Colonic mucosa (tissue), 4 donors: ENCODE results near the gene SLC49A3. TPM values are rescaled to one million over a fixed set of nuclear protein-coding genes. Genes with fewer than 3 reads are reported as not detected.

Experiments used
- DNase-seq: peaks from one replicate; pipeline ENCODE4 v3.0.0-alpha.2; 2020
- H3K27ac ChIP-seq: fragments of 200-600 bp; one replicate; pipeline ENCODE4 v1.8.0; 2021
- H3K27me3 ChIP-seq: fragments of 200-600 bp; one replicate; pipeline ENCODE4 v1.8.0; 2021
- H3K36me3 ChIP-seq: fragments of 200-600 bp; one replicate; pipeline ENCODE4 v1.8.0; 2021
- H3K4me1 ChIP-seq: fragments of 200-600 bp; one replicate; pipeline ENCODE4 v1.8.0; 2021; ENCODE audit warnings: mild to moderate bottlenecking
- H3K4me3 ChIP-seq: fragments of 200-600 bp; one replicate; pipeline ENCODE4 v1.8.0; 2021
- H3K9ac ChIP-seq, 2 donors: one replicate each; pipeline ENCODE4 v1.7.0; 2013; ENCODE audit warnings: control low read depth in 2 of 2, low read depth in 2 of 2, low read length in 2 of 2
- H3K9me3 ChIP-seq: fragments of 200-600 bp; one replicate; pipeline ENCODE4 v1.8.0; 2021
- CTCF ChIP-seq: fragments of 200-600 bp; IDR thresholded peaks from one replicate; pipeline ENCODE4 v1.8.0; 2022; ENCODE audit warnings: antibody characterized with exemption, mild to moderate bottlenecking
- intact Hi-C: fragments of 100-400 bp; cut with DNase I; formaldehyde crosslinking; loops from one replicate; pipeline ENCODE4 v1.14.1; 2022
- total RNA-seq, 2 donors: library from RNA; stranded (reverse); fragmentation: NEBNext Ultra II Directional in 1 of 2; extraction: Animal tissue kit (Norgen Biotek cat#: 25700) in 1 of 2; gene quantifications; one replicate each; pipeline ENCODE4 v1.2.1, GENCODE V29; 2021
- donor health status: healthy.
- donor health status: DM: no; HTN: no; CAD: no.
- donor health status: DM: no; HTN: no; CAD: no.

The SLC49A3 gene
- total RNA-seq, 2 donors from 2014 or later, result 7.1 to 8.4 TPM

GRCh38 chr4:660401-660800, 28.6 kb downstream of the SLC49A3 start:
- Histone ChIP-seq H3K27ac (no peak overlapping the region), H3K4me1 (no peaks in the 10 kb centered on the region), H3K27me3 (no peaks in the 10 kb centered on the region), H3K4me3 (no peak overlapping the region), H3K9ac (no peak overlapping the region), H3K36me3 (no peaks in the 10 kb centered on the region), H3K9me3 (no peaks in the 10 kb centered on the region)
- intact Hi-C loops, result no loop called here
- no peak for TF ChIP-seq CTCF
- DNase-seq, result no peak

- Histone ChIP-seq H3K4me3 (no peak overlapping the region), H3K4me1 (no peaks in the 10 kb centered on the region), H3K27ac (no peak overlapping the region), H3K9me3 (no peaks in the 10 kb centered on the region), H3K36me3 (no peaks in the 10 kb centered on the region), H3K27me3 (no peaks in the 10 kb centered on the region), H3K9ac (no peak overlapping the region)
- DNase-seq, result no peak
- TF ChIP-seq CTCF, result no peak
- intact Hi-C loops, result no loop called here
These were observed 29.1 kb downstream of the SLC49A3 start for GRCh38 chr4:659851-660250.

- Histone ChIP-seq H3K27me3 (no peaks in the 10 kb centered on the region), H3K36me3 (no peaks in the 10 kb centered on the region), H3K9ac (no peak overlapping the region), H3K4me3 (no peak overlapping the region), H3K27ac (no peak overlapping the region), H3K9me3 (no peaks in the 10 kb centered on the region), H3K4me1 (no peaks in the 10 kb centered on the region)
- no peak for DNase-seq
- TF ChIP-seq CTCF, result no peak
- intact Hi-C loops, result no loop called here
These were observed 30.0 kb downstream of the SLC49A3 start for GRCh38 chr4:658681-659667.

GRCh38 chr4:657834-658667, 30.9 kb downstream of the SLC49A3 start:
- Histone ChIP-seq H3K27me3 (no peaks in the 10 kb centered on the region), H3K4me3 (no peak overlapping the region), H3K9ac (no peak overlapping the region), H3K27ac (no peak overlapping the region), H3K9me3 (no peaks in the 10 kb centered on the region), H3K36me3 (no peaks in the 10 kb centered on the region), H3K4me1 (no peaks in the 10 kb centered on the region)
- intact Hi-C loops, result no loop called here
- no peak for TF ChIP-seq CTCF
- no peak for DNase-seq

DNA sequence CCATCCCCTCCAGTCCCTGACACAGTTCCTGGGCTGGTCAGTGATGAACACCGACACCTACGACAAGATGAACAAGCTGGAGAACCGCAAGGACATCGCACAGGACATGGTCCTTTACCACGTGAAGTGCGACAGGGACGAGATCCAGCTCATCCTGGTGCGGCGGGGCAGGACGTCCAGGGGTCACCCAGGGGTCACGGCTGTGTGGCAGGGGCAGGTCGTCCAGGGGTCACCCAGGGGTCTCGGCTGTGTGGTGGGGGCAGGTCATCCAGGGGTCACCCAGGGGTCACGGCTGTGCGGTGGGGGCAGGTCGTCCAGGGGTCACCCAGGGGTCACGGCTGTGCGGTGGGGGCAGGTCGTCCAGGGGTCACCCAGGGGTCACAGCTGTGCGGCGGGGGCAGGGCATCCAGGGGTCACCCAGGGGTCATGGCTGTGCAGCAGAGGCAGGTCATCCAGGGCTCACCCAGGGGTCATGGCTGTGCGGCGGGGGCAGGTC, 31.6 kb downstream of the SLC49A3 start:
- Histone ChIP-seq H3K27me3 (no peaks in the 10 kb centered on the region), H3K4me1 (no peaks in the 10 kb centered on the region), H3K4me3 (no peak overlapping the region), H3K9me3 (no peaks in the 10 kb centered on the region), H3K27ac (no peak overlapping the region), H3K9ac (no peak overlapping the region), H3K36me3 (no peaks in the 10 kb centered on the region)
- TF ChIP-seq CTCF, result no peak
- no peak for DNase-seq
- intact Hi-C loops, result no loop called here
